Activated T-helper 1 cell treated with Interleukin-2 at 50 U/mL for 16 hours (primary cell): ENCODE data around the gene ZNF48.
A peak's percentile ranks its signal among the peaks of the same experiment; 100 is the strongest.
"Not testable (repeated sequence)": the region's sequence is repeated elsewhere in the genome, so short reads cannot be mapped to it uniquely, and the experiment has no call there.

Experiments used
- DNase-seq: peaks from one replicate; pipeline ENCODE4 v3.0.0-alpha.2; 2020; ENCODE audit warnings: low read depth

The ZNF48 gene

DNA sequence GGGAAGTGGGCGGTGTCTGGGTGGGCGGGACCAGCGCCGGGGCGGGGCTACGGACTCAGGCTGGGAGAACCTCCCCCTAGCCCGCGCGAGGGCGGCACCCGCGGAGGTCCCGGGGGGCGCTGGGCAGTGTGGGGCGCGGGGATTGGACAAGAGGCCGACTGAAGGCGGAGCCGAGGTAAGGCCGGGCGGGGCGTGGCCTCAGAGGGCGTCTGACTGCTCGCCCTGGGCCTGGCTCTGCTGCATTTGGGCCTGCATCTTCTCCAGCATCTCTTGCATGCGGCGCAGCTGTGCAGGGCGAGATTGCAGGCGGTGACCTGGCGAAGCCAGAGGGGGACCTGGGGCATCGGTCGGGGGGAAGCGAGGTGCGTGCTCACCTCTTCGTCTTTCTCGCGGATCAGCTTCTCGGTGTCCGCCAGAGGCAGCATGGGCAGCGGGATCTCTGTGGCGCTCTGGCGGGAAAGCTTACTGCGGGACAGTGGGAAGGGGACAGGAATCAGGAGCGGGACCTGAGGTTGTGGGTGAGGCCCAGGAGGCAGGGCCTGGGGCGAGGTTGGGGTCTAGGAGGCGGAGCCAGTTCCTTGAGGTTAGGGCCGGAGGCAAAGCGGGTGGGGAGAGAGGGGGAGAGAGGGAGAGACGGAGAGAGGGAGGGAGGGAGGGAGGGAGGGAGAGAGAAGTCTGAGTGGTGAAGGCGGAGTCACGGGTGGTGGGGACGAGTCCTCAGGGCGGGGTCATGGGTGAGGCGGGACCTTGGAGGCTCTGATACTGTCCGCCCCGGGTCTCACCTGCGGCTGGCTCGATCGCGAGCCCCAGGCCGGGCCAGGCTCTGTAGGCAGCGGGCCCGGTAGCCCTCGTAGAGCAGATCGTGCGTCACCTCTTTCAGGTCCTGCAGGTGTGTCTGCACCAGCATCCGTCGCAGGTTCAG, 16.7 kb upstream of the ZNF48 start:
- peak; percentile 100 for DNase-seq

DNA sequence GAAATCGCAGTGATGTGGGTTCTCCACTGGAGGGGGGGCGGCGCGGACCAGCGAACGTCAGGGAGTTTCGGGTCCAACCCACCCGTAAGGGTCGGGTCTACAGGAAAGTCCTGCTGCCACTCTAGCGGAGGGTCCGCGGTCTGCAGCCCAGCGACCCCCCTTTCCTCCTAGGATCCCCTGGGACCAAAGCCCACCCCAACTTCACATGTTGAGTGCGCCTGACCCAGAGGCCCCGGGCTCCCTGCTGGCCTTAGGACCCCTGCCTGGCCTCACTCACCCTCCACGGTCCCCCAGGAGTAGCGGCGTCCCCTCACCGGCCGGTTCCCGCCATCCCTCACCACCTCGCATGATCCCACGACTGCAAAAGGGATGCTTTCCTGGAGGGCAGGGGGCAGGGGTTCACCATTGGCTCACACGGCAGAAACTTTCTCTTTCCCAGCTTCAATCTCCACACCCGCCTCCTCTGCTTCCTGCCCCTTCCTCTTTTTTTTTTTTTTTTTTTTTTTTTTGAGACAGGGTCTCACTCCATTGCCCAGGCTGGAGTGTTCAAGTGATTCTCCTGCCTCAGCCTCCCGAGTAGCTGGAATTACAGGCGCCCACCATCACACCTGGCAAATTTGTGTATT, 15.9 kb upstream of the ZNF48 start:
- DNase-seq = no peak

DNA sequence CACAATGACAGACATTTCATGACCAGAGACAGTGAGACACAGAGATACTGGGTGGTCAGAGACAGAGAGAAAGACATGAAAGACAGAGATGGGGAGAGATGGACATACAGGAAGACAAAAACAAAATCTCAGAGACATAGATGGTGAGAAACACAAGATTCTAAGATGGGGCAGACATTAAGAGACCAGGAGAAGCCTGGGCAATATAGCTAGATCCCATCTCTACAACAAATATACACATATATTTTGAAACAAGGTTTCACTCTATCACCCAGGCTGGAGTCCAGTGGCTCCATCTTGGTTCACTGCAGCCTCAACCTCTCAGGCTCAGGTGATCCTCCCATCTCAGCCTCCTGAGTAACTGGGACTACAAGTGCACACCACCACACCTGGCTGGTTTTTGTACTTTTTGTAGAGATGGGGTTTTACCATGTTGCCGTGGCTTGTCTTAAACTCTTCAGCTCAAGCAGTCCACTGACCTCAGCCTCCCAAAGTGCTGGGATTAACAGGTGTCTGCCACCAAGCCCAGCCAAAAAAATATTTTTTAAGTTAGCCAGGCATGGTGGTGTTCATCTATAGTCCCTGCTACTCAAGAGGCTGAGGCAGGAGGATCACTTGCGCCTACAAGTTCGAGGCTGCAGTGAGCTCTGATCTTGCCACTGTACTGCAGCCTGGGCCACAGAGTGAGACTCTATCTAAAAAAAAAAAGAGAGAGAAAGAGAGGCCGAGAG, 15.0 kb upstream of the ZNF48 start:
- DNase-seq = no peak

DNA sequence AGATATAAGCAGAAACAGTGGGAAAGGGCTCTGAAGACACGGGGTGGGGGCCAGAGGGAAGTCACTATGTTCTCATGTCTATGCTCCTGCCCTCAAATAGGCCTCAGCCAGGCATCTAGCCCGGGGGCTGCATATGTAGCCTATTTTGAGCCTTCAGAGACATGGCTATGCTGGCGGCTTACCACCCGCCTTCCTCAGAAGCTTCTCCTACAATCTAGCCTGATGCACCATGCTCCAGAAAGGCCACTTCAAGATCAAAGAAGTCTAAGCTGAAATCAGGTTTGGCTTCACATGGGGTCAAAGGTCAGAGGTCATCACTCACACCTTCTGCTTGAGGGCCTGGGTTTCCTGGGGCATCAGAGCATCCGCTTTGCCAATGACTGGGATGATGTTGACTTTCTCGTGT, 14.4 kb upstream of the ZNF48 start:
- no peak for DNase-seq

DNA sequence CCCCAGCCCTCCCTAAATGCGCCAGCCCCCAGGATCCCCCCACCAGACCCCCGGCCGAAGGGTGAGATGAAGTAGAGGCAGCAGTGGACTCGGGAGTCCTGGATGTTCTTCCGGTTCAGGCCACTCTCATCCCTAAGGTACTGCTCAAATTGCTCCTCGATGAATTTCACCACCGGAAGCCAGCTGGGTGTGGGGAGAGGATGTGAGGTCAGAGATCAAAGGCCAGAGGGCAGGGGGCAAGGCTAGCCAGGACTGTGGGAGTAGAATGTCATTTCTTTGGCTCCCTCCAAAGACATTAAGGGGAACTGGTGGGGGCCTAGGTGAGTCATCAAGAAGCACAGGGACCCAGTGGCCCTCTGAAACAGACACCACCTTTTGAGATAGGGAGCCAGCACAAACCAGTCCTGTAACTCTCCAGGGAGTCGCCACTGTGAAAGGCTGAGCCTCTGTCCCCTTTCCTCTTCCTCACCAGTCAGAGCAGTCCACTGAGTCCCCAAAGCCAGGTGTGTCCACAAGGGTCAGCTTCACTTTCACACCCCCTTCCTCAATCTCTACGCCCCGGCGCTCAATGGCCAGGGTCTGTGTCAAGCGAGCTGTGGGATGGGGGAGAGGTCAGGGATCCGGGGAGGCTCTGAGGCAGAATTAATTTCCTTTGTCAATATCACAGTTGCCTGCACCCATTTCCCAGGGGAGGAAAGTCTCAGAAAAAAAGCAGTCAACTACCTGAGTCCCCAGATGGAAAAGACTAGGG, 13.8 kb upstream of the ZNF48 start:
- DNase-seq = no peak

DNA sequence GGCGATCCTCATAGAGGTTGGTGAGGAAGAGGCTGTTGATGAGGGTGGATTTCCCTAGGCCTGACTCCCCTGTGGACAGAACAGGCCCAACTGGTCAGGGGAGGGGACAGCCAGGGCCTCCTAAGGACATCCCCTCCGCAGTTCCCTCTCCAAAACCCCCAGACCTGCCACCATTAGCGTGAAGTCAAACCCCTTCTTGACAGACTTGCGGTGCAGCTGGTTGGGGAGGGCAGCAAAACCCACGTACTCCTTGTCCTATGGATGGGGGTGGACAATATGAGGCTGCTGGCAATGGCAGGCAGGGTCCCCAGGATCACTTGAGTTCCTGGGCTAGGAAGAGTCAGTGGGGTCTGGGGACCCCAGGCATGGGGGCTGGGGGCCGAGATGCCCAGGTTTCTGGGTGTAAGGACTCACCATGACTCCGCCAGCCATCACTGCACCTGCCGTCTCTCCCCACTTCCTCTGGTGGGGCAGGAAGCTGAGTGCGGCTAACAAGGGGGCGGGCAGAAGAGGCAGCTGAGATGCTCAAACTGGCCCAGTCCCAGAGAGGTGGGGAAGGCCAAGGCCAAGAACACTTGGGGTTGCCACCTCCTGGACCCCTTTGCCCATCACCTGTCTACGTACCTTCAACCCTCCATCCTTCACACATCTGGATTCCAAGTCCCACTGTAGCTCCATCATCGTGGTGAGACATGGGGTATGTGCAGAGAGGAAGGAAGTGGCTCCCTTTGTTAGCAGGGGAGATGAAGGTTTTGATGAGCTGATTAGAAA, 12.9 kb upstream of the ZNF48 start, which contains the start of gene SEPTIN1:
TSS of gene SEPTIN1 (minus strand) at position 451 of the 771 bp plus-strand sequence. CDS start at position 432, 19 bp downstream.
- DNase-seq = peak; percentile 69

DNA sequence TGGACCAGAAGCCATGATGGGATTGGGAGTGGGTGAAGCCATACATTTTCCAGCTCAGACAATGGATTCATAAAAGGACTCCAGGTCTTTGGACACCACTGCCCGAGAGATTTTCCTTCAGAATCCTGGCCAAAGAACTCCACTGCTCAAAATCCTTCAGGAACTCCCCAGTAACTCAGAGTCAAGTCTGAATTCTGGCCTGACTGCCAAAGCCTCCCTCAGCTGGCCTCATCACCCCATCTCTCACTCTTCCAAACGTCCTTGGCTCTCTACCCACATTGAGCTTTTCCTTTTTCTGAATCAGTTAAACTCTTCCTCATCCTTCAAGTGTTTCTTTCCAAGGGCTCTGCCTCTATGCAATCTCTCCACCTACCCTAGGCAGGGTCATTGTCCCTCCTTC, 11.7 kb upstream of the ZNF48 start:
- DNase-seq = no peak

DNA sequence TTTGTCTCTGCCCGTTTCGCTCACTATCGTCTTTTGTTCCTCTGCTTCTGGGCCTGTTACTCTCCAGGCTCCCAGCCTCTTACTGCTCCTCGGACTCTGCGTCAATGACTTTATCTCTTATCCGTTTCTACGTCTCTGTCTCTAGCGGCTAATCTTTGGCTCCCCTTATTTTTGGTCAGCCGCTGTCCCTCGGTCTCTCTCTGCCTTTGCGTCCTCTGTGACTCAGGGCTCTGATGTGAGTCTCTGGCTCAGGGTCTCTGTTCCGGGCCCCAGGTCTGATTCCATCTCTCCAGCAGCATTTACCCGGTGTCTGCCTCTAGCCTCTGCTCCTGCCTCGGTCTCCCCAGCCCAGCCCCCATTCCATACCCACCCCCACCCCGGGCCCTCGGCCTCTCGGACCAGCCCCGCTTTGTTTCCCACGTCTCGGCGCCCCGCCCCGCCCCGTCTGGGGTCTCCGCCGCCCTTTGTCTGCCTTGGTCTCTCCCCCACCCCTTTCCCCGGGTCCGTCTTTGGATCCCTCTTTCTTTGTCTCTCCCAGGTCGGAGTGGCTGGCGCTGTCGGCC, 547 bp upstream of the ZNF48 start:
- no peak for DNase-seq

DNA sequence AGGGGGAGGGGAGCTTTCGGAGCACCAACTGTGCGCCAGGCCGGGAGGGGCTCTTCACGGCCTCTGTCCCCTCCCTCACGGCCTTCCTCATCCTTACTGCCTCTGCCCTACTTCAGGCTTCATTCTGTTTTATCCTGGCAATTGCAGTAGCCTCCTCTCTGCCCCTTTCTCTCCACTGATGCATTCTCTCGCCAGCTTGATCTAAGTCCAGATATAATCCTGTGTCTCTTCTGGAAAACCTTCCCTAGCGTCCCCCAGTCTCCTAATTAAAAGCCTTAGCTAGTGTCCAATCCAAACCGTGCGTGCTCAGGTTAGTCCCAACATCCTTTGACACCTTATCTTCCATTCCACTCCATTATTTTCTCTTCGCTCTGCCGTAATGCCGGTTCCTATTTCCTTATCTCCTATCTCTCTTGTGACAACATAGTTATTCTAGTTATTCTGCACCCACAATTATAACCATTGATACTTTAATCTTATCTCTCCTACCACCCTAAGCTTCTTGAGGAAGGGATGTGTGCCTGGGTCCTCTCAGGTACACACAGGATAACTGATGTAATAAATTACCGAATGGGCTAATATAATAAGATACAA, 869 bp downstream of the ZNF48 start:
- no peak for DNase-seq

DNA sequence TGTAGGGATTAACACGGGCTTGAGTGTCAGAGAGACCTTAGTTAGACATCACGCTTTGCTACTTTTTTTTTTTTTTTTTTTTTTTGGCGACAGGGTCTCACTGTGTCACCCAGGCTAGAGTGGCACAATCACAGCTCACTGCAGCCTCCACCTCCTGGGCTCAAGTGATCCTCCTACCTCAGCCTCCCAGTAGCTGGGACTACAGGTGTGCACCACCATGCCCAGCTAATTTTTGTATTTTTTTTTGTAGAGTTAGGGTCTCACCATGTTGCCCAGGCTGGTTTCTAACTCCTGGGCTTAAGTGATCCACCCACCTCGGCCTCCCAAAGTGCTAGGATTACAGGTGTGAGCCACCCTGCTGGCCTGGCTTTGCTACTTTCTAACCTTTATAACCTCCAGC, 1.4 kb downstream of the ZNF48 start:
- DNase-seq = not testable (repeated sequence)

DNA sequence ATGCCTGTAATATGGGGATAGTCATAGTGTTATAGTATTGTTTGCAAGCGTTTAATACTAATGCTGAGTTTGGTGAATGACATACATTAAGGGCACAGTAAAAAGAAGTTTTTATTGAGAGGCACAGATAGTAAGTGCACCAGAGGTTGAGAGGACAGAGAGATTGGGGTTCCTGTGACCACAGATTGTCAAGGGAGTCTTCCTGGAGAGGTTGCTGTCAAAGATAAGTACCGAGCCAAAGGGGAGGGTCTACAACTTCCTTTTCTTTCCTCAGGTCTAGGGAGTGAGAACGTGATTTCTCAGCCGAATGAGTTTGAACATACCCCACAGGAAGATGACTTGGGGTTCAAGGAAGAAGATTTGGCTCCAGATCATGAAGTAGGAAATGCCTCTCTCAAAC, 1.8 kb downstream of the ZNF48 start:
- DNase-seq = no peak

DNA sequence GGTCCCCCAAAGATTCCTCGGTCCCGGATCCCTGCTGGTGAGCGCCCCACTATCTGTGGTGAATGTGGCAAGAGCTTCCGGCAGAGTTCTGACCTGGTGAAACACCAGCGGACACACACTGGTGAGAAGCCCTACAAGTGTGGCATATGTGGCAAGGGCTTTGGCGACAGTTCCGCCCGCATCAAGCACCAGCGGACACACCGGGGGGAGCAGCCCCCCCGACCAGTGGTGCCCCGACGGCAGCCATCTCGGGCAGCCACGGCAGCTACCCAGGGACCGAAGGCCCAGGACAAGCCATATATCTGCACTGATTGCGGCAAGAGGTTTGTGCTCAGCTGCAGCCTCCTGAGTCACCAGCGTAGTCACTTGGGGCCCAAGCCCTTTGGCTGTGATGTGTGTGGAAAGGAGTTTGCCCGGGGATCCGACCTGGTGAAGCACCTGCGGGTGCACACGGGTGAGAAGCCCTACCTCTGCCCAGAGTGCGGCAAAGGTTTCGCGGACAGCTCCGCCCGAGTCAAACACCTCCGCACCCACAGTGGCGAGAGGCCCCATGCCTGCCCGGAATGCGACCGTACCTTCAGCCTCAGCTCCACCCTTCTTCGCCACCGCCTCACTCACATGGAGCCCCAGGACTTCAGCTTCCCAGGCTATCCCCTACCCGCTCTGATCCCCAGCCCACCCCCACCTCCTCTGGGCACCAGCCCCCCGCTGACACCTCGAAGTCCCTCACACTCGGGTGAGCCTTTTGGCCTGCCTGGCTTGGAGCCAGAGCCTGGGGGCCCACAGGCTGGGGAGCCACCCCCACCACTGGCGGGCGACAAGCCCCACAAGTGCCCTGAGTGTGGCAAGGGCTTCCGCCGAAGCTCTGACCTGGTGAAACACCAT, 2.8 kb downstream of the ZNF48 start:
- DNase-seq = no peak

DNA sequence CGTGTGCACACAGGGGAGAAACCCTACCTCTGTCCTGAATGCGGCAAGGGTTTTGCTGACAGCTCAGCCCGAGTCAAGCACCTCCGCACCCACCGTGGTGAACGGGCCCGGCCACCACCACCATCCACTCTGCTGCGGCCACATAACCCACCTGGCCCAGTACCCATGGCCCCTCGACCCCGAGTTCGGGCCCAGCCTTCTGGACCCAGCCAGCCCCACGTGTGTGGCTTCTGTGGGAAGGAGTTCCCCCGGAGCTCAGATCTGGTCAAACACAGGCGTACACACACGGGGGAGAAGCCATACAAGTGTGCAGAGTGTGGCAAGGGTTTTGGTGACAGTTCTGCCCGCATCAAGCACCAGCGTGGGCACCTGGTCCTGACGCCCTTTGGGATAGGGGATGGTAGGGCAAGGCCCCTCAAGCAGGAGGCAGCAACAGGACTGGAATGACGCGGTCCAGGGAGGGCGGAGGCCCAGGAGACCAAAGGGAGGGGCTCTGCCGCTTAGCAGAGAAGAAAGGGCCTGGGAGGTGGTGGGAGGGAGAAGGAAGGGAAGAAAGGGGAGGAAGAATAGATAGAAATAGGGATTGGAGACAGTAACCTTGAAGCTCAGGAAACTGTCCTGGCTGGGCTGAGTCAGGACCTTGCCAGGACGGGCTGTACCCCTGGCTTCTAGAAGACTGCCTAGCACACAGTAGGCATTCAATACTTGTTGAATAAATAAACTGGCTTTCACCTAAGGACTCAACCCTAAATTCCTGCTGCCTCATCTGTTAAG, 3.6 kb downstream of the ZNF48 start:
- no peak for DNase-seq

DNA sequence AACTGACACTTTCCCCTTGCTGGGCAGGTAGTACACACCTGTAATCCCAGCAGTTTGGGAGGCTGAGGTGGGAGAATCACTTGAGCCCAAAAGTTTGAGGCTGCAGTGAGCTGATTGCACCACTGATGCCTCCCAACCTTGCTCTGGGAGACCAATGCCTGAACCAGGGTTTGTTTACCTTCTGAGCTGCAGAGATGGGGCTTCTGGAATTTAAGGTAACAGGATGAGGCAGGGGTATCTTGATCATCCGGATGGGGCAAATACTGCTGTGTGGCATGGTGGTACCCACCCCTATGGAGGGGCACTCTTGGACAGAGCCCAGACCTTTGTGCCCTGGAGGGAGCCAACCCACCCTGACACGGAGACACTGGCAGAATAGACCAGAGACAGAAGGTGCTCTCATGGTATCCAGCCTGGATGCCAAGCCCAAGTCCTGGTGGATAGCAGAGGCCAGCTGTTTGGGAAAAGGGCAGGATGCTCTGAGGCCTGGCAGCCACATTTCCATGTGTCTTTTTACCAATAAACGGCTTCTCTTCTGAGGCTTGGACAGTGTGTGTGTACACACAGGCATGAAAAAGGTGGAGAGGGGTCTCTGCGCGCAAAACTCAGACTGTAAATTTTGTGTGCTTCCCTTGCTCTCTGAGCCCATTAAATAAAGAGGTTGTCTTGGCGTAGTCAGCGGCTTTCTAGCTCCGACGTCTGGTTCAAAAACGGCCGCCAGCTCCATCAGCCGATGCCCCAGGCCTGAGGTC, 4.4 kb downstream of the ZNF48 start:
- no peak for DNase-seq

DNA sequence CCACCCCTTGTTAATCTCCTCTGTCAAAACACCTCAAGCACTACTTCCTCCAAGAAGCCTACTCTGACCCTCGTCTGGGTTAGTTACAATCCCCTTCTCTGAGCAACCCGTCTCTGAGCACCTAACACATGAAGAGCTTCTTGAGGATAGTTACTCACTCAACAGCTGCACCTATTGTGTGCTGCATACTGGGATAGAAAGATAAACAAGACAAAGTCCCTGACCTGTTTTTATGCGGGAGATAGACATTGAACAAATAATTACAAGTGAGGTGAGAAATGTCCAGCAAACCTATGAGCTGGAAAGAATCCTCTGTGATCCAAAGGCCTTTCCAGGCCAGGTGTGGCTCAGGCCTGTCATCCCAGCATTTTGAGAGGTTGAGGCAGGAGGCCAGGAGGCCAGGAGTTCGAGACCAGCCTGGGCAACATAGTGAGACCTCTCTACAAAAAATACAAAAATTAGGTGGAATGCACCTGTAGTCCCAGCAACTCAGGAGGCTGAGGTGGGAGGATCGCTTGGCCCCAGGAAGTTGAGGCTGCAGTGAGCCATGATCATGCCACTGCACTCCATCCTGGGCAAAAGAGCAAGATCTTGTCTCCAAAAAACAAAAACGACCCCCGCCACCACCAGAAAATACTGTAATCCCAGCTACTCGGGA, 6.7 kb downstream of the ZNF48 start:
- DNase-seq = no peak

DNA sequence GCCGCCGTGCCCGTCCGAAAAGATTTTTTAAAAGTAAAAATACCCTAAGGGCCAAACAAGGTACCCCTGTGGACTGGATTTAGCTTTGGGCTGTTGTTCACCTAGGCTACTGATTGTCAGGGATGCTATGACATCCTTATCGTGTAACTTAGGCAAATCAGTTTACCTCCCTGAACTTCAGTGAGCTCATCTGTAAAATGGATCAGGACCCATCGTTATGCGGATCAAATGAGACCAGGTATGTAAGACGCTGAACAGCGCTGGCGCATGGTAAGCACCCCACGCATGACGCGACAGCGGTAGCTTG, 11.5 kb downstream of the ZNF48 start:
- DNase-seq = no peak

DNA sequence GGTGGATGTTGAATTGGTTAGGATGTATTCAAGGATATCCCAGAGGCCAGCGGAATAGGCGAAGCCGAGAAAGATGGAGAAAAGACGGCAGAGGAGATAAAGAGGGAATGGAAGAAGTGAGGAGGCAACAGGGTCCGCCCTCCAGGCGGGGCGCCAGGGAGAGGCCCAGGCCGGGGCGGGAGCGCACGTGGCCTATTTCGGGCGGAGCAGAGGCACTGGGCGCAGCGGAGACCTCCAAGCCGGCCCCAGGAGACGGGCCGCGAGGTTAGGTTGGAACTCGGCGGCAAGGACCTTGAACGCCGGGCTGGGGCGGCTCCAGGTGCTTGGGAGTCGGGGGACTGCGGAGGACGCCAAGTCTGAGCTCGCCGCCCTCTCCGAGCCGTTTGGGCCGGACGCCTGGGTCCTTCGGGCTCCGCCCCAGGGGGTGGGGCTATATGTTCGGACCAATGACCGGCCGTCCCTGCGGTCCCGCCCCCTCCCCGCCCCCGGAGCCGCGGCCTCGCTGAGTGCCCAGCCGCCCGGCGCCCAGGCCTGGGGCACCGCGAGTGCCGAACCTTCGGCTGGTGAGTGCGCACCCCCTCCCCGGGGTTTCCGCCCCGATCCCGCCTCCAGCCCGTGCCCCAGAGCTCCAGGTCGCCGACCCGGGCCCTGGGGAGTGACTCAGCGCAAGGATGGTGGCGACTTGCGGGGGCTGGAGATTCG, 12.0 kb downstream of the ZNF48 start, which contains the start of gene ZNF771:
TSS of gene ZNF771 (plus strand) at position 505 of the 702 bp plus-strand sequence. CDS start 448 bp downstream, outside the sequence.
- DNase-seq = peak; percentile 84
